A673 (cell line): ENCODE measurements around the gene SACS. TPM values are rescaled to one million over a fixed set of nuclear protein-coding genes. Genes with fewer than 3 reads are reported as not detected.

Experiments used
- BruUV-seq: library from RNA; stranded (reverse); fragments of 400-500 nt; replicated peaks from 2 replicates; lab custom pipeline; 2021; lab: Mats Ljungman, UMichigan
- CTCF ChIA-PET: fragments of 300-600 bp; sonication (Branson Sonifier 250); formaldehyde crosslinking; loops from one replicate; lab custom pipeline; 2022; ENCODE audit warnings: antibody characterized with exemption; lab: Charles Lee
- POLR2A ChIA-PET: fragments of 300-600 bp; sonication (Branson Sonifier 250); formaldehyde crosslinking; loops from one replicate; lab custom pipeline; 2022; ENCODE audit warnings: antibody characterized with exemption; ENCODE audit not compliant: low non-redundant PET; lab: Charles Lee
- DNase-seq: peaks from one replicate; pipeline ENCODE4 v3.0.0-alpha.2; 2015; ENCODE audit warnings: low spot score
- H3K27ac ChIP-seq: fragments of 200-600 bp; sonication (generic); 2 replicates; pipeline ENCODE4 v1.5.1; 2016; ENCODE audit warnings: mixed run types, low read depth, mild to moderate bottlenecking, mixed read lengths, antibody characterized with exemption, low read length; ENCODE audit not compliant: poor library complexity, severe bottlenecking
- H3K27me3 ChIP-seq: fragments of 200-600 bp; sonication (generic); replicated peaks from 2 replicates; pipeline ENCODE4 v1.6.1; 2017; ENCODE audit warnings: mixed run types, low read depth, mild to moderate bottlenecking, mixed read lengths, antibody characterized with exemption, low read length; ENCODE audit not compliant: insufficient read depth, poor library complexity
- H3K36me3 ChIP-seq: fragments of 200-600 bp; sonication (generic); 2 replicates; pipeline ENCODE4 v1.6.1; 2016; ENCODE audit warnings: mixed run types, mild to moderate bottlenecking, mixed read lengths, antibody characterized with exemption, low read length; ENCODE audit not compliant: insufficient read depth, poor library complexity, severe bottlenecking
- H3K4me1 ChIP-seq: fragments of 200-600 bp; sonication (generic); 2 replicates; pipeline ENCODE4 v1.6.1; 2017; ENCODE audit warnings: mixed run types, mild to moderate bottlenecking, mixed read lengths, antibody characterized with exemption, low read length; ENCODE audit not compliant: insufficient read depth, poor library complexity, severe bottlenecking
- H3K4me3 ChIP-seq: fragments of 200-600 bp; sonication (generic); 2 replicates; pipeline ENCODE4 v1.5.1; 2016; ENCODE audit warnings: low read depth, mixed run types, mild to moderate bottlenecking, mixed read lengths, low read length; ENCODE audit not compliant: poor library complexity, severe bottlenecking
- H3K9me3 ChIP-seq: fragments of 200-600 bp; sonication (generic); 2 replicates; pipeline ENCODE4 v1.6.1; 2016; ENCODE audit warnings: mixed run types, low read depth, mild to moderate bottlenecking, mixed read lengths, antibody characterized with exemption, low read length; ENCODE audit not compliant: poor library complexity, severe bottlenecking
- CTCF ChIP-seq: fragments of 300-800, 200-600 bp; sonication (generic); conservative IDR thresholded peaks from 2 replicates; pipeline ENCODE4 v1.5.1; 2017; ENCODE audit warnings: low read depth, mild to moderate bottlenecking, antibody characterized with exemption, low read length, moderate library complexity, mixed read lengths
- EZH2 ChIP-seq: fragments of 200-600 bp; sonication (generic); IDR thresholded peaks from 2 replicates; pipeline ENCODE4 v1.6.1; 2017; ENCODE audit warnings: borderline replicate concordance, low read depth, mild to moderate bottlenecking, mixed read lengths, antibody characterized with exemption, low read length; ENCODE audit not compliant: poor library complexity, severe bottlenecking
- intact Hi-C: fragments of 100-400 bp; cut with micrococcal nuclease; formaldehyde crosslinking; loops from one replicate; pipeline ENCODE4 v1.10.0; 2022; ENCODE audit not compliant: unreplicated experiment
- total RNA-seq: library from RNA; stranded (reverse); gene quantifications from 2 replicates; pipeline ENCODE4 v1.2.3, GENCODE V29; 2021

The SACS gene
- total RNA-seq, 1 experiment from 2014 or later, result 35.9 TPM

- TF ChIP-seq EZH2 (no peak), CTCF (no peak)
- intact Hi-C loops, result no loop called here
- Histone ChIP-seq H3K4me1 (no peaks in the 10 kb centered on the region), H3K27ac (no peak overlapping the region), H3K36me3 (peaks cover 38% of the 10 kb centered on the region), H3K9me3 (no peaks in the 10 kb centered on the region), H3K27me3 (no peaks in the 10 kb centered on the region), H3K4me3 (no peak overlapping the region)
- CTCF ChIA-PET, result no interaction called here
- DNase-seq, result no peak
- no TSS peak for BruUV-seq
- POLR2A ChIA-PET, result no interaction called here
Observed at GRCh38 chr13:23352161-23352560, 81.3 kb downstream of the SACS start.

DNA sequence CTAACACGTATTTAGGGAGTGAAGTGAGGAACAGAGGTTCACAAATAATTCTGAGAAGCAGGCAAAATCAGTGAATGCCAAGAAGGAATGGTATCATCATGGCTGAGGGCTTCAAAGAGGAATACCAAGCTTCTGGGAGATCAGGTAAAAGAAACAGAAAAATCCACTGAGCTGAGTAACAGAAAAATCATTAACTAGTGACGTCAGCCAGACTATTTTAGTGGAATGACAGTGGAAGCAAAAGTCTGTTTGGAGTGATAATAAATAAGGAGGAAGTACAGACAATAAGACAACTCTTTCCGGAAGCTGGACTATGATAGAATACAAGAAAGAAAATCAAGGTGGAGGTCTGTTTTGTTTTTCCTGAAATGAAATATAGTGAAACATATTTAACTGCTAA lies 83.5 kb downstream of the SACS start:
- POLR2A ChIA-PET, result no interaction called here

GRCh38 chr13:23349161-23349897 lies 84.2 kb downstream of the SACS start:
- Histone ChIP-seq H3K27ac (no peak overlapping the region), H3K4me3 (no peak overlapping the region), H3K4me1 (no peaks in the 10 kb centered on the region), H3K36me3 (peaks cover 13% of the 10 kb centered on the region), H3K27me3 (no peaks in the 10 kb centered on the region), H3K9me3 (no peaks in the 10 kb centered on the region)
- intact Hi-C loops, result no loop called here
- BruUV-seq, result no TSS peak
- CTCF ChIA-PET, result no interaction called here
- POLR2A ChIA-PET, result no interaction called here
- TF ChIP-seq CTCF (no peak), EZH2 (no peak)
- no peak for DNase-seq

More for the DNA sequence above, 83.5 kb downstream of the SACS start:
- Histone ChIP-seq H3K4me1 (no peaks in the 10 kb centered on the region), H3K27me3 (no peaks in the 10 kb centered on the region), H3K9me3 (no peaks in the 10 kb centered on the region), H3K36me3 (peaks cover 20% of the 10 kb centered on the region), H3K27ac (no peak overlapping the region), H3K4me3 (no peak overlapping the region)
- TF ChIP-seq EZH2, result no peak
- no peak for TF ChIP-seq CTCF
- CTCF ChIA-PET, result no interaction called here
- no TSS peak for BruUV-seq
- DNase-seq, result no peak
- intact Hi-C loops, result no loop called here
